Retinal pigment epithelial cell (primary cell): ENCODE data around the gene PXN.
A peak's percentile ranks its signal among the peaks of the same experiment; 100 is the strongest.
"Not testable (repeated sequence)": the region's sequence is repeated elsewhere in the genome, so short reads cannot be mapped to it uniquely, and the experiment has no call there.

ENCODE experiments used
- DNase-seq: peaks from one replicate; pipeline ENCODE4 v3.0.0-alpha.2; 2010; ENCODE audit warnings: low read depth
- H3K4me3 ChIP-seq: 2 replicates; pipeline ENCODE4 v1.5.1; 2011; ENCODE audit warnings: mild to moderate bottlenecking, low read length, control low read depth, moderate library complexity
- CTCF ChIP-seq: conservative IDR thresholded peaks from 2 replicates; pipeline ENCODE4 v1.5.1; 2011; ENCODE audit warnings: low read depth, low read length, control low read depth, inconsistent platforms

PXN gene

GRCh38 chr12:120196363-120196762 lies 69.2 kb downstream of the PXN start:
- TF ChIP-seq CTCF: no peak
- DNase-seq: no peak
- H3K4me3 ChIP-seq: no peak overlapping the region

- DNase-seq: peak; percentile 44
- peak within 1 kb of the TSS; percentile 71 for H3K4me3 ChIP-seq
- TF ChIP-seq CTCF: no peak
Observed at GRCh38 chr12:120194534-120195395, 70.8 kb downstream of the PXN start, which contains the start of gene GCN1. GCN1 (minus strand) TSS chr12:120194715; CDS start chr12:120194697, 18 bp downstream.

GRCh38 chr12:120194226-120194533 lies 71.3 kb downstream of the PXN start:
- H3K4me3 ChIP-seq: peak overlapping the region; percentile 71
- no peak for DNase-seq
- no peak for TF ChIP-seq CTCF

- peak overlapping the region; percentile 71 for H3K4me3 ChIP-seq
- DNase-seq: not testable (repeated sequence)
Observed at GRCh38 chr12:120193286-120193685, 72.2 kb downstream of the PXN start.

- TF ChIP-seq CTCF: no peak
- DNase-seq: no peak
- no peak overlapping the region for H3K4me3 ChIP-seq
Observed at GRCh38 chr12:120190985-120191480, 74.5 kb downstream of the PXN start.

GRCh38 chr12:120190386-120190785 lies 75.1 kb downstream of the PXN start:
- no peak overlapping the region for H3K4me3 ChIP-seq
- DNase-seq: no peak
- TF ChIP-seq CTCF: no peak

- TF ChIP-seq CTCF: no peak
- no peak for DNase-seq
- no peak overlapping the region for H3K4me3 ChIP-seq
Observed at GRCh38 chr12:120186654-120187053, 78.9 kb downstream of the PXN start.
